Measurements from ENCODE around the gene TNFRSF18. TPM values are rescaled to one million over a fixed set of nuclear protein-coding genes. Genes with fewer than 3 reads are reported as not detected.

TNFRSF18 gene
- total RNA-seq, 1 experiment from 2014 or later: 0.83 TPM

- CTCF ChIA-PET: interaction anchor here (0.9 to 2.6 kb wide), 9 partner anchors 11 to 976 kb away, joined by 3 to 9 read pairs (median 3); partner anchors contain the start of genes C1orf159 and TTLL10
- H3K36me3 Mint-ChIP-seq: peaks cover 18% of the 10 kb centered on the region
- no peak overlapping the region for H3K27ac Mint-ChIP-seq
- H3K27me3 Mint-ChIP-seq (ENCODE audit: low read depth): peaks cover 16% of the 10 kb centered on the region
- no peaks in the 10 kb centered on the region for H3K4me1 Mint-ChIP-seq
- TF ChIP-seq JUN (CRISPR knock-in tag; IDR thresholded peaks at IDR 0.05) (0 out of 2 replicates have a peak, but pooled peaks have one; percentile 17), CREM (CRISPR knock-in tag; IDR thresholded peaks at IDR 0.05) (no peak)
- ATAC-seq (peak; percentile 81), DNase-seq (ENCODE audit: low spot score) (peak; percentile 75)
- peak overlapping the region; percentile 55 for H3K4me3 Mint-ChIP-seq
- POLR2A ChIA-PET: no interaction called here
- peaks cover 23% of the 10 kb centered on the region for H3K9me3 Mint-ChIP-seq
These were observed 48.9 kb downstream of the TNFRSF18 start for GRCh38 chr1:1157426-1157913.

DNA sequence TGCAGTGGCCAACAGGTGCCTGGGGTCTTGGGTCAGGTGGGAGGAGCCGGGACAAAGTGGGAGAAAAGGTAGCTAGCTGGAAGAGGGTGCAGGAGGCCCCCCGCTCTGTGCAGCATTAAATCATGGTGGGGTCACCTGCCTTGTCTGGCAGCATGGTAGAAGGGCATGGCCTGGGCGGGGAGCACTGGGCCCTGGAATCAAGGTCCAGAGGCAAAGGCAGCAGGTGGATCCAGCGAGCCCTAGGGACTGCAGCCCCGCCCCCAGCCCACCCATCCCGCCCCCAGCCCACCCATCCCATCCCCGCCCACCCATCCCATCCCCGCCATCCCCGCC is 49.4 kb downstream of the TNFRSF18 start:
- POLR2A ChIA-PET: no interaction called here
- H3K4me1 Mint-ChIP-seq: no peaks in the 10 kb centered on the region
- no peak overlapping the region for H3K4me3 Mint-ChIP-seq
- CTCF ChIA-PET: interaction anchor here (0.9 to 2.6 kb wide), 9 partner anchors 12 to 976 kb away, joined by 3 to 9 read pairs (median 3); partner anchors contain the start of genes C1orf159 and TTLL10
- H3K36me3 Mint-ChIP-seq: peaks cover 22% of the 10 kb centered on the region
- peaks cover 28% of the 10 kb centered on the region for H3K9me3 Mint-ChIP-seq
- peak; percentile 6; the same call in 1 of the 2 replicates for ATAC-seq
- no peak overlapping the region for H3K27ac Mint-ChIP-seq
- DNase-seq (ENCODE audit: low spot score): no peak
- H3K27me3 Mint-ChIP-seq (ENCODE audit: low read depth): peaks cover 20% of the 10 kb centered on the region
- no peak for TF ChIP-seq ZNF263 (CRISPR knock-in tag; IDR thresholded peaks at IDR 0.05; ENCODE audit: low read depth)
- TF ChIP-seq, protein P1, sequence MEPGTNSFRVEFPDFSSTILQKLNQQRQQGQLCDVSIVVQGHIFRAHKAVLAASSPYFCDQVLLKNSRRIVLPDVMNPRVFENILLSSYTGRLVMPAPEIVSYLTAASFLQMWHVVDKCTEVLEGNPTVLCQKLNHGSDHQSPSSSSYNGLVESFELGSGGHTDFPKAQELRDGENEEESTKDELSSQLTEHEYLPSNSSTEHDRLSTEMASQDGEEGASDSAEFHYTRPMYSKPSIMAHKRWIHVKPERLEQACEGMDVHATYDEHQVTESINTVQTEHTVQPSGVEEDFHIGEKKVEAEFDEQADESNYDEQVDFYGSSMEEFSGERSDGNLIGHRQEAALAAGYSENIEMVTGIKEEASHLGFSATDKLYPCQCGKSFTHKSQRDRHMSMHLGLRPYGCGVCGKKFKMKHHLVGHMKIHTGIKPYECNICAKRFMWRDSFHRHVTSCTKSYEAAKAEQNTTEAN (CRISPR knock-in tag; IDR thresholded peaks at IDR 0.05): no peak
- TF ChIP-seq CTCF (IDR thresholded peaks at IDR 0.05): no peak
- TF ChIP-seq NR3C1 (CRISPR knock-in tag; conservative IDR thresholded peaks at IDR 0.05; ENCODE audit: low read depth): no peak
- TF ChIP-seq ARID4B (CRISPR knock-in tag; IDR thresholded peaks at IDR 0.05; ENCODE audit: borderline replicate concordance): no peak
- TF ChIP-seq NR2C2 (CRISPR knock-in tag; IDR thresholded peaks at IDR 0.05): no peak
- TF ChIP-seq ZNF671 (CRISPR knock-in tag; IDR thresholded peaks at IDR 0.05): no peak
- no peak for TF ChIP-seq ZNF396 (CRISPR knock-in tag; IDR thresholded peaks at IDR 0.05; ENCODE audit: borderline replicate concordance)
- TF ChIP-seq TEAD4 (CRISPR knock-in tag; IDR thresholded peaks at IDR 0.05): no peak
- no peak for TF ChIP-seq ZNF416 (CRISPR knock-in tag; IDR thresholded peaks at IDR 0.05)

GRCh38 chr1:1156140-1157032 is 50.0 kb downstream of the TNFRSF18 start:
- ATAC-seq: no peak
- peaks cover 22% of the 10 kb centered on the region for H3K36me3 Mint-ChIP-seq
- DNase-seq (ENCODE audit: low spot score): no peak
- no peak overlapping the region for H3K4me3 Mint-ChIP-seq
- ChIA-PET POLR2A (interaction anchor here (0.6 kb wide), 1 partner anchor 13 kb away, joined by 3 read pairs; no protein-coding TSS in a partner anchor), CTCF (interaction anchor here (0.6 to 2.6 kb wide), 10 partner anchors 12 to 977 kb away, joined by 3 to 9 read pairs (median 3); partner anchors contain the start of genes C1orf159 and TTLL10)
- no peak overlapping the region for H3K27ac Mint-ChIP-seq
- no peaks in the 10 kb centered on the region for H3K4me1 Mint-ChIP-seq
- H3K9me3 Mint-ChIP-seq: peaks cover 28% of the 10 kb centered on the region
- H3K27me3 Mint-ChIP-seq (ENCODE audit: low read depth): peaks cover 20% of the 10 kb centered on the region
- TF ChIP-seq MXD4 (CRISPR knock-in tag; IDR thresholded peaks at IDR 0.05; ENCODE audit: borderline replicate concordance) (no peak), ZBTB21 (CRISPR knock-in tag; IDR thresholded peaks at IDR 0.05; ENCODE audit: borderline replicate concordance) (no peak), ZNF396 (CRISPR knock-in tag; IDR thresholded peaks at IDR 0.05; ENCODE audit: borderline replicate concordance) (no peak), PRDM15 (CRISPR knock-in tag; IDR thresholded peaks at IDR 0.05) (no peak), FOXP4 (CRISPR knock-in tag; IDR thresholded peaks at IDR 0.05) (no peak), HMGA2 (CRISPR knock-in tag; IDR thresholded peaks at IDR 0.05) (no peak)
